Mesenteric fat pad (tissue), 1 donor: ENCODE data around the gene GLYATL2. TPM values are rescaled to one million over a fixed set of nuclear protein-coding genes. Genes with fewer than 3 reads are reported as not detected.

Experiments used
- DNase-seq: peaks from one replicate; pipeline ENCODE4 v3.0.0-alpha.2; 2020; ENCODE audit warnings: low spot score
- total RNA-seq: library from RNA; stranded (reverse); fragmentation: NEBNext Ultra II Directional; extraction: Animal tissue kit (Norgen Biotek cat#: 25700); gene quantifications from one replicate; pipeline ENCODE4 v1.2.1, GENCODE V29; 2021
- donor health status: DM: yes; HTN: yes; CAD: no.

The GLYATL2 gene
- total RNA-seq, 1 donor from 2014 or later = not detected

DNA sequence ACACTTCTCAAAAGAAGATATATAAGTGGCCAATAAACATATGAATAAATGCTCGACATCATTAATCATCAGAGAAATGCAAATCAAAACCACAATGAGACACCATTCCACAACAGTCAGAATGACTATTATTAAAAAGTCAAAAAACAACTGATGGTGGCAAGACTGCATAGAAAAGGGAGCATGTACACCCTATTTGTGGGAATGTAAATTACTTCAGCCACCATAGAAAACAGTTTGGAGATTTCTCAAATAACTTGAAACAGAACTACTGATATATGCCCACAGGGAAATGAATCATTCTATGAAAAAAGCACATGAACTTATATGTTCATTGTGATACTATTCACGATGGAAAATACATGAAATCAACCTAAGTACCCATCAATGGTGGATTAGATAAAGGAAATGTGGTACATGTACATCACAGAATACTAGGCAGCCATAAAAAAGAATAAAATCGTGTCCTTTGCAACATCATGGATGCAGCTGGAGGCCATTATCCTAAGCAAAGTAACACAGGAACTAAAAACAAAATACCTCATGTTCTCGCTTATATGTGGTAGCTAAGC, 42.4 kb downstream of the GLYATL2 start:
- DNase-seq = no peak

GRCh38 chr11:58801302-58801701, 43.2 kb downstream of the GLYATL2 start:
- DNase-seq = no peak

GRCh38 chr11:58796333-58796732, 48.2 kb downstream of the GLYATL2 start:
- DNase-seq = no peak

DNA sequence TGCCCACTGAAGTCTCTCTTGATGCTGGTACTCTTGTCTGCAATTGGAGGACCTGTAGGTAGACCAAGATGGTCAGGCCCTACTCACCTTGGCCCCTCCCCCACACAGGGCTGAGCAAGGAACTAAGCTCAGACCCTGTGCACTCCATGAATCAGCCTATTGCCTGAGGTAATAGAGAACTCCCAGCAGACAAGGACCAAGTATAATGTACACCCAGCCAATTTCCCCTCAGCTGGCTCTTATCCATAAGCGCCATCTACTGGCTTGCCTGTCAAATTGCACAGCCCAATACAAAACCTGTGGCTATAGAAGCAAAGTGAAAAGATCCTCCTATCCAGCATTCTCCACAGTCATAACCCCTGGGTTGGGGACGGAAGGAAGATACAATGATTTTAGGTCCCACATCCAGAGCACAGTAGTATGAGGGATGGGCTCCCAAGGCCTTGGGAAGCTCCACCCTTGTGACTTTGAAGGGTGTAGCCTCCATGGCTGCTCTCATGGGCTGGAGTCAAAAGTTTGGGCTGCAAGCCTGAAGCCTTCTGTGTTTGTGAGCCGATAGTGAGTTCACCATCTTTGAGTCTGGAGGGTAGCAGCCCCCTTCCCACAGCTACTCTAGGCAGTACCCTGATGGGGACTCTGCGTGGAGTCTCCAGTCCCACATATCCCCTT, 56.0 kb downstream of the GLYATL2 start:
- DNase-seq = no peak

GRCh38 chr11:58787903-58788302, 56.6 kb downstream of the GLYATL2 start:
- DNase-seq = no peak

DNA sequence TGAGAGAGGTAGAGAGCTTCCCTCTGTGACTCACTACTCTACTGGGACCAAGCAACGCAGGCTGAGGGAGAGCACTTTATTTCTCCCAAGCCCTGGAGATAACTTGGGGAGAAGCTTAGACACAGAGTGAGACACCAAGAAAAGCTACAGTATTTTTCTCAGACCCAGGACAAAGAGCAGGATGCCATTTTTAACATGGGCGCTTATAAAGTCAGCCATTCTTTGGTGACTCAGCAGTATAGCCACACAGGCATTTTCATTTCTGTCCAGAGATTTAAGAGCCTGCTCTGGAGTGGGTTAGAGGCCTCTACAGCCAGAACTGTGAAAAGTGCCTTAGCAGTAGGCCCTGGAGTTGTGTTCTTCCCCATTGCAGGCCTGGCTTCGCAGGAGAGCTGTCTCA, 57.8 kb downstream of the GLYATL2 start:
- no peak for DNase-seq

DNA sequence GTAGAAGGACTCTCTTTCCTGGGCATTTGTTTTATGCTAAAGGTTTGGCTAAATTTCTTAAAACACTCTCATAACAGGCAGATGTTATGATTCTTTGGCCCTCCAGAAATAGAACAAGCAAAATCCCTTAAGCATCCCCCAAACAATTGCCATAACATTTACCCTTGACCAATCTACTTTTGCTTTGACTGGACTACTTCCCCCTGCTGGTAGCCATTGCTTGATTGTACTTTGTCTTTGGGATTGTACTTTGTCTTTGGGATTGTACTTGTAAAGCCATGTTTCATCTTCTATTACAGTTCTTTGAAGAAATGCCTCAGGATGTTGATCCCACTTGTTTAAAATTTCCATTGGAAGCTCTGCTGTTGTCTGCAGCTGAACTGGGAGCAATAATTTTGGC, 59.5 kb downstream of the GLYATL2 start:
- no peak for DNase-seq

Other genes starting within 250 kb of the GLYATL2 start
- 2.2 TPM for gene CNTF, start 222.0 kb downstream of the GLYATL2 start, total RNA-seq
- 6.4 TPM for gene GLYAT, start 112.8 kb downstream of the GLYATL2 start, total RNA-seq
- gene GLYATL1, start 94.8 kb upstream of the GLYATL2 start, total RNA-seq = not detected
- not detected for gene GLYATL1B, start 241.6 kb upstream of the GLYATL2 start, total RNA-seq